ENCODE measurements around the gene MARCHF2. TPM values are rescaled to one million over a fixed set of nuclear protein-coding genes. Genes with fewer than 3 reads are reported as not detected.
A peak's percentile ranks its signal among the peaks of the same experiment; 100 is the strongest.
"Not testable (repeated sequence)": the region's sequence is repeated elsewhere in the genome, so short reads cannot be mapped to it uniquely, and the experiment has no call there.

The MARCHF2 gene
- total RNA-seq, 1 donor from 2014 or later, result 49.3 TPM

GRCh38 chr19:8403820-8404109 is 9.3 kb upstream of the MARCHF2 start:
- no peak for FAIRE-seq
- no peak for DNase-seq (ENCODE audit: low spot score in 2 of 2)

- DNase-seq (ENCODE audit: low spot score in 2 of 2) (no peak), FAIRE-seq (no peak)
These were observed 8.5 kb upstream of the MARCHF2 start for GRCh38 chr19:8404391-8405151.

DNA sequence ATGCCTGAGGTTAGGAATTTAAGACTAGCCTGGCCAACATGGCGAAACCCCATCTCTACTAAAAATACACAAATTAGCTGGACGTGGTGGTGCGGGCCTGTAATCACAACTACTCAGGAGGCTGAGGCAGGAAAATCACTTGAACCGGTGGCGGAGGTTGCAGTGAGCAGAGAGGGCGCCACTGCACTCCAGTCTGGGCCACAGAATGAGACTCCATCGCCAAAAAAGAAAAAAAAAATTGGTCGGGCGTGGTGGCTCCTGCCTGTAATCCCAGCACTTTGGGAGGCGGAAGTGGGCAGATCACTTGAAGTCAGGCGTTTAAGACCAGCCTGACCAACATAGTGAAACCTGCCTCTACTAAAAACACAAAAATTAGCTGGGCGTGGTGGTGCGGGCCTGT is 2.4 kb upstream of the MARCHF2 start:
- not testable (repeated sequence) for DNase-seq (ENCODE audit: low spot score in 2 of 2); FAIRE-seq

- no peak for DNase-seq (ENCODE audit: low spot score in 2 of 2)
- no peak for FAIRE-seq
These were observed 507 bp downstream of the MARCHF2 start for GRCh38 chr19:8413629-8413995.

DNA sequence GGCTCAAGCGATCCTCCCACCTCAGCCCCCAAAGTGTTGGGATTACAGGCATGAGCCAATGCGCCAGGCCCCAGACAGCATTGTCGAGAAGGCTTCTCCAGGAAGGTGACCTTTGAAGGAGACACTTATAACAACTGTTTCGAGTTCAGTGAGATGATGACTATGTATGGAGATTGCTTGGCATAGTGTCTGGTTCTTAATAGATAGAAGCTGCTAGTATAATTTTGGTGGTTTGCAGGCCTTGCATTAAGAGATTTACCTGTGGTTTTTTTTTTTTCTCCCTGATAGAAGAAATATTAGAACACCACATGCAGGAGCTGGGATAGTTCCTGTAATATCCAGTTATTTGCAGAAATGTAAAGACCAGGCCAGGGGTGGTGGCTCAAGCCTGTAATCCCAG is 3.7 kb downstream of the MARCHF2 start:
- DNase-seq (ENCODE audit: low spot score in 2 of 2) (no peak), FAIRE-seq (no peak)

DNA sequence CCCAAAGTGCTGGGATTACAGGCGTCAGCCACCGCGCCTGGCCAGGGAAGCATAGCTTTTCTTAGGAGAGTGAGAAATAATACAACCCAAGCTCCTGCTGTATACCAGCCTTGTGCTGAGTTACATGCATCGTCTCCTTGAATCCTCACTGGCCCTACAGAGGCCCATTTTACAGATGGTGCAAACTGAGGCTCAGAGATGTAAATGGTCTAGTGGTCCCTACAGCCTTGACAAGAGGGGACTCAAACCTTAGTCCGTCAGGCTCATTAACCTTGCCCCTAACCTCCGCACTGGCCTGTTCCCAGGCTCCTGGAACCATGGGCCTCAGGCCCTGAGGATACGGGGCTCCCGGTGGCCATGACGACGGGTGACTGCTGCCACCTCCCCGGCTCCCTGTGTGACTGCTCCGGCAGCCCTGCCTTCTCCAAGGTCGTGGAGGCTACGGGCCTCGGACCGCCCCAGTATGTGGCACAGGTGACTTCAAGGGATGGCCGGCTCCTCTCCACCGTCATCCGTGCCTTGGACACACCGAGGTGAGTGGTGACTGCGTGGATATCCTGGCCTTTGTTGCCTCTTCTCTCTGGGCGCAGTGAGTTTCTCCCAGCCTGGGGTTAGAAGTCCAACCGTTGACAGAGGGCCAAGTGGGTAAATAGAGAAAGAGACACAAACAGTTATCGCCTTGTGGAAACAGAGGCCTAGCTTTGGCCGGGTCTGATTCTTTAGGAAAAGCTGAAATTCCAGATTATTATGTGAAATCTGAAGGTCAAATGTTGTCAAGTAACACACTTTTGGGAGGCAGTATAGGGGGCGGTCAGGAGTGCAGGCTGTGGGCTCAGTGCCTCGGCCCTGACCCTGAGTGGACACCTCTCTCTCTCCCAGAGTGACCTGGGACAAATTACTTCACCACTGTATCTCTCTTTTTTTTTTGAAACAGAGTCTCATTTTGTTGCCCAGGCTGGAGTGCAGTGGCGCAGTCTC is 8.7 kb downstream of the MARCHF2 start:
- FAIRE-seq, result no peak
- DNase-seq (ENCODE audit: low spot score in 2 of 2), result no peak

DNA sequence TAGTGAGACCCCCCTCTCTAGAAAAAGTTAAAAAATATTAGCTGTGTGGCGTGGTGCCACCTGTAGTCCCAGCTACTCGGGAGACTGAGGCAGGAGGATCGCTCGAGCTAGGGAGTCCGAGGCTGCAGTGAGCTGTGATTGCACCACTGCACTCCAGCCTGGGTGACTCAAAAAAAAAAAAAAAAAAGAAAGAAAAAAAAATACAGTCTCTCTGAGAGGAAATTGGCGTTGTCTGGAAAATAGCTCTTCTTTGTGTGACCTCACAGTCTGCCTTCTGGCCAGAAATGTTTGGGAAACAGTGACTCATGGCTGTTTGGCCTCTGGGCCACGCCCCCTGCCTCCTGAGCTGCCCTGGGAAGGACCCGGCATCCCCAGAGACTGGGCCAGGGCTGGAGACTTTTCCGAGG is 10.7 kb downstream of the MARCHF2 start:
- peak; percentile 58 to 65 for DNase-seq (ENCODE audit: low spot score in 2 of 2)
- peak; percentile 23 for FAIRE-seq

- not testable (repeated sequence) for FAIRE-seq; DNase-seq (ENCODE audit: low spot score in 2 of 2)
These were observed 12.2 kb downstream of the MARCHF2 start for GRCh38 chr19:8425331-8425730.

GRCh38 chr19:8426283-8426682 is 13.2 kb downstream of the MARCHF2 start:
- no peak for FAIRE-seq

GRCh38 chr19:8429044-8429443 is 15.9 kb downstream of the MARCHF2 start:
- FAIRE-seq (no peak), DNase-seq (ENCODE audit: low spot score in 2 of 2) (no peak)

More at GRCh38 chr19:8426283-8426682, 13.2 kb downstream of the MARCHF2 start:
- no peak for DNase-seq (ENCODE audit: low spot score in 2 of 2)

GRCh38 chr19:8429826-8430225 is 16.7 kb downstream of the MARCHF2 start:
- no peak for FAIRE-seq
- DNase-seq (ENCODE audit: low spot score in 2 of 2), result no peak

DNA sequence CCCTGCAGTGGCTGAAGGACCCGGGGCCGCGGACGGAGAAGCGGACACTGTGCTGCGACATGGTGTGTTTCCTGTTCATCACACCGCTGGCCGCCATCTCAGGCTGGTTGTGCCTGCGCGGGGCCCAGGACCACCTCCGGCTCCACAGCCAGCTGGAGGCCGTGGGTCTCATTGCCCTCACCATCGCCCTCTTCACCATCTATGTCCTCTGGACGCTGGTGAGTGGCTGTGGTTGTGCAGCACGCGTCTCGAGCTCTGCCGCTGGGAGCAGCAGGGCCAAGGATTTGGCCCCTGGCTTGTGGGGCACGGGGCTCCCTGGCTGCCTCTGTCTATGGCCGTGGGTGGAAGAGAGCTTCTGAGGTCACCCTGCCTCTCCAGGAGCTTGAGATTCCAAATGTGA is 17.5 kb downstream of the MARCHF2 start:
- FAIRE-seq (no peak), DNase-seq (ENCODE audit: low spot score in 2 of 2) (no peak)

- FAIRE-seq, result no peak
These were observed 25.1 kb downstream of the MARCHF2 start for GRCh38 chr19:8438236-8438635.

DNA sequence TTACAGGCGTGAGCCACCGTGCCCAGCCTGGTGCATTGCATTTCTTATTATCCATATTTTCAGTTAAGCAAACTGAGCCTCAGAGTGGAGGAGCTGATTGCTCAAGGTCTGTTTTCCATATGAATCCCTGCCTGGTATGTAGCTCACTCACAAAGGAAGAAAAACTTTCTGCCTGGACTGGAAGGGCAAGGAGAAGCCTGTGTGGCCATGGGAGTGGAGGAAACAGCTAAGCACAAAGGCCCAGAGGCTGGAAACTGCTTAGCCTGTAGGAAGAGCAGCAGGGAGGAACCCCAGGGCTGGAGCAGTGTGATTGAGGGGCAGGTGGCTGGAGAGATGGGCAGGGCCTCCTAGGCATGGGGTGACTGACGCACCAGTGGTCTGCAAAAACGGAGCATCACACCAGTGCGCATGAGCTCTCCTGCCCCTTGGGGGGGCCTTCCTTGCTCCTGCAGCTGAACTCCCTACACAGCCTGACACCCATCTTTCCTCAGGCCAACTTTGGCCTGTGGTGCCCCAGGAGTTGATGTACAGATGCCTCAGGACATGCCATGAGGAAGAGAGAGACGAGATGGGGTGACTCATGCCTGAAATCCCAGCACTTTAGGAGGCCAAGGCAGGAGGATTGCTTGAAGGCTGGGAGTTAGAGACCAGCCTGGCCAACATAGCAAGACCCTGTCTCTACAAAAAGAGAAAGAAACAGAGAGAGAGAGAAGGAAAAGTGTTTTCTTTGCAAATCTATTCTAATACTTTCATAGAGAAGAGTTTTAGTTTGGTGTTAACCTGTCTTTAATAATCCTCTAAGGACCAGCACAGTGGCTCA is 28.8 kb downstream of the MARCHF2 start:
- FAIRE-seq (no peak), DNase-seq (ENCODE audit: low spot score in 2 of 2) (no peak)

More at GRCh38 chr19:8438236-8438635, 25.1 kb downstream of the MARCHF2 start:
- no peak for DNase-seq (ENCODE audit: low spot score in 2 of 2)

GRCh38 chr19:8444140-8444676 is 31.1 kb downstream of the MARCHF2 start:
- FAIRE-seq; DNase-seq (ENCODE audit: low spot score in 2 of 2): not testable (repeated sequence)

GRCh38 chr19:8444677-8445487 is 31.8 kb downstream of the MARCHF2 start, which contains the start of gene HNRNPM:
Gene HNRNPM, plus strand, starts transcription at chr19:8444975. Its CDS starts 24 bp downstream, at chr19:8444999.
- DNase-seq (ENCODE audit: low spot score in 2 of 2), result peak; percentile 96 to 98
- no peak for FAIRE-seq

DNA sequence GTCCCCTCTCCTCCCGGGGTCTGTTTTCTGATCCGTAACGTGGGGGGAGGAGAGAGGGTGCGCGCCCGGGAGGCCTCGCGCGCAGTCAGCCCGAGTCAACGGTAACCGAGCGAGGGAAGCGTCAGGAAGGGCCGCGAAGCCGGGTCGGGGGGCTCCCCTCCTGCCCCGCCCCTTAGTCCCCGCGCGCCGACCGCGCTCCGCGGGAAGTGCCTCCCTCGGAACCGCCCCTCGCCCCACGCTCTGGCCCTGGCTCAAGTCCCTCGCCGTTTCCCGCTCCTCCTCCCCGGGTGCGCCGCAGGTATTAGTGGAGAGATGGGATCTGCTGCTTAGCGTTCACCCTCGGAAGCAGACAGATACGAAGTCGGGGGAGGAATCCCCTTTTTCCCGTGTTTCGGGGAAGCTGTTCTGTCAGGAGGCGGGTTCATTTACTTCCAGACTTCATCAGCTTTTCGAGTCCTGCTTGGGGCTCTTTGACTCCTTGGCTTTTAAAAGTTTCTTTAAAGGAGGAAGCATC is 32.4 kb downstream of the MARCHF2 start:
- no peak for FAIRE-seq

GRCh38 chr19:8446061-8446709 is 33.1 kb downstream of the MARCHF2 start:
- FAIRE-seq (no peak), DNase-seq (ENCODE audit: low spot score in 2 of 2) (no peak)

More for the DNA sequence above, 32.4 kb downstream of the MARCHF2 start:
- DNase-seq (ENCODE audit: low spot score in 2 of 2), result peak in 1 of 2 donors; percentile 53

DNA sequence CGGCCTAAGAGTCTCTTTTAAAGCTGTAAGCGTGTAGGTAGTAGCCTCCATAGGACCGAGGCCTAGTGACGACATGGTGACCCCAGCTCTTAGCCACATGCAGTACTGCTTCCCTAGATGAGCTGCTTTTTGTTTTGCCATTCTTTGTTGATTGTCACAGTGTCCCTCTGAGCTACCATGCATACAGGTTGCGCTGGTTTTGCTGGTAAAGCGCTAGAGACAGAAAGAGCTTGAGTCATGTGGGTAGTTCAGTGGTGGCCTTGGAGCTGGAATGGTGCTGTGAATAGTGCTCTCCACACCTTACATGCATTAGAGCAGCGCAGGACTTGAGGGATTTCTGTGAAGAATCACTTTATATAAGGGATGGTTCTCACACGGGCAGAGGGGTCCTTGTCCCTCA is 36.7 kb downstream of the MARCHF2 start:
- no peak for DNase-seq (ENCODE audit: low spot score in 2 of 2)
- FAIRE-seq, result no peak

All from frontal cortex (tissue), 4 donors.